Natural killer cell (primary cell): ENCODE data around the gene MSI2. TPM values are rescaled to one million over a fixed set of nuclear protein-coding genes. Genes with fewer than 3 reads are reported as not detected.

ENCODE experiments used
- ATAC-seq, 3 donors: fragments of 150-1000 bp in 2 of 3; fragments of 200-7000 bp in 1 of 3; cut with Tn5 transposase; 1 replicate in 1 of 3; 2 replicates in 2 of 3; pipeline ENCODE4 v1.10.0; 2021; ENCODE audit warnings: mild to moderate bottlenecking in 2 of 3, moderate library complexity in 2 of 3
- DNase-seq, 2 donors: peaks; one replicate each; pipeline versions ENCODE4 v3.0.0 to v3.0.0-alpha.2; 2013 to 2021; ENCODE audit warnings: mixed read lengths in 1 of 2
- H3K27ac ChIP-seq: one replicate; pipeline ENCODE4 v1.5.1; 2013; ENCODE audit warnings: mild to moderate bottlenecking, low read length
- H3K27me3 ChIP-seq: one replicate; pipeline ENCODE4 v1.6.1; 2013; ENCODE audit warnings: low read length; ENCODE audit not compliant: control insufficient read depth, insufficient read depth
- H3K36me3 ChIP-seq: one replicate; pipeline ENCODE4 v1.6.1; 2013; ENCODE audit warnings: low read length; ENCODE audit not compliant: control insufficient read depth, insufficient read depth
- H3K4me1 ChIP-seq: one replicate; pipeline ENCODE4 v1.6.1; 2013; ENCODE audit warnings: low read length; ENCODE audit not compliant: control insufficient read depth, insufficient read depth
- H3K4me3 ChIP-seq: one replicate; pipeline ENCODE4 v1.5.1; 2013; ENCODE audit warnings: low read length
- H3K9me3 ChIP-seq: one replicate; pipeline ENCODE4 v1.6.1; 2013; ENCODE audit warnings: low read length; ENCODE audit not compliant: control insufficient read depth, insufficient read depth
- H3K27ac Mint-ChIP-seq, 2 donors: one replicate each; pipeline ENCODE4 v1.8.0; 2022; ENCODE audit warnings: mild to moderate bottlenecking in 2 of 2, mixed read lengths in 2 of 2, moderate library complexity in 1 of 2
- H3K27me3 Mint-ChIP-seq, 2 donors: one replicate each; pipeline ENCODE4 v1.8.0; 2022; ENCODE audit warnings: low read depth in 2 of 2, mixed read lengths in 2 of 2
- H3K36me3 Mint-ChIP-seq: one replicate; pipeline ENCODE4 v1.8.0; 2022; ENCODE audit warnings: mixed read lengths
- H3K4me1 Mint-ChIP-seq, 2 donors: one replicate each; pipeline ENCODE4 v1.8.0; 2022; ENCODE audit warnings: mixed read lengths in 2 of 2
- H3K4me3 Mint-ChIP-seq: one replicate; pipeline ENCODE4 v1.8.0; 2022; ENCODE audit warnings: mild to moderate bottlenecking, moderate library complexity, mixed read lengths
- H3K9me3 Mint-ChIP-seq, 2 donors: one replicate each; pipeline ENCODE4 v1.8.0; 2022; ENCODE audit warnings: mixed read lengths in 2 of 2
- WGBS: methylation state at CpG from one replicate; pipeline ENCODE4 v1.1.7; 2013; ENCODE audit warnings: missing lambda C conversion rate; ENCODE audit not compliant: insufficient coverage; 5-methylcytosine and 5-hydroxymethylcytosine counted together
- intact Hi-C: fragments of 100-400 bp; cut with micrococcal nuclease; formaldehyde crosslinking; loops from one replicate; pipeline ENCODE4 v1.14.2; 2022
- total RNA-seq, 4 donors: library from RNA; stranded (reverse); fragments of 120-200 nt in 1 of 4; gene quantifications; one replicate each; pipeline versions ENCODE4 v1.2.3 to v1.2.4, GENCODE V29; 2013 to 2022
- TF ChIP-seq, protein P1 (sequence below): fragments of 200-600 bp; IDR thresholded peaks from one replicate; pipeline ENCODE4 v1.8.0; 2022; ENCODE audit warnings: antibody characterized with exemption

MSI2 gene
- total RNA-seq, 3 donors from 2014 or later (not counting 1 experiment from before 2014, with no cell fraction given), result 95.5 to 145 (median 96.8) TPM

DNA sequence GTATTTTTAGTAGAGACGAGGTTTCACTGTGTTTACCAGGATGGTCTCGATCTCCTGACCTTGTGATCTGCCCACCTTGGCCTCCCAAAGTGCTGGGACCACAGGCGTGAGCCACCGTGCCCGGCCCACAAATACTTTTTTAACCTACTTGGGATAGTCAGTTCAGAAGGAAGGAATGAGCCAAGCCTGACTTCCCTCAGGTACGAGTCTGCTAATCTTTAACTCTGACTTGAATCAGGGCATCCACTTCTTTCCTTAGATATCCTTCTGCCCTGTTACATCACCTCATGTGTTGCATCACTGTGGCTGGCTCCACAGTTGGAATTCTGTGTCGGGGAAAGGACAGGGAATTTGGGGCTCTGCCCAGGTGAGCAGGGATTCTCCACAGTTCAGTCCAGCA lies 120.8 kb downstream of the MSI2 start:
- Histone ChIP-seq H3K9me3 (no peaks in the 10 kb centered on the region), H3K36me3 (no peaks in the 10 kb centered on the region), H3K27me3 (no peaks in the 10 kb centered on the region), H3K27ac (no peak overlapping the region), H3K4me3 (no peak overlapping the region), H3K4me1 (peaks cover 6% of the 10 kb centered on the region)
- WGBS, result 98% methylated on average over 7 of the region's 7 CpGs
- Mint-ChIP-seq H3K4me1 (peaks cover 8 to 42% of the 10 kb centered on the region in 2 donors), H3K4me3 (no peak overlapping the region), H3K27ac (no peak overlapping the region), H3K9me3 (no peaks in the 10 kb centered on the region), H3K36me3 (no peaks in the 10 kb centered on the region), H3K27me3 (no peaks in the 10 kb centered on the region)
- DNase-seq, result no peak
- no peak for ATAC-seq
- TF ChIP-seq, protein P1, sequence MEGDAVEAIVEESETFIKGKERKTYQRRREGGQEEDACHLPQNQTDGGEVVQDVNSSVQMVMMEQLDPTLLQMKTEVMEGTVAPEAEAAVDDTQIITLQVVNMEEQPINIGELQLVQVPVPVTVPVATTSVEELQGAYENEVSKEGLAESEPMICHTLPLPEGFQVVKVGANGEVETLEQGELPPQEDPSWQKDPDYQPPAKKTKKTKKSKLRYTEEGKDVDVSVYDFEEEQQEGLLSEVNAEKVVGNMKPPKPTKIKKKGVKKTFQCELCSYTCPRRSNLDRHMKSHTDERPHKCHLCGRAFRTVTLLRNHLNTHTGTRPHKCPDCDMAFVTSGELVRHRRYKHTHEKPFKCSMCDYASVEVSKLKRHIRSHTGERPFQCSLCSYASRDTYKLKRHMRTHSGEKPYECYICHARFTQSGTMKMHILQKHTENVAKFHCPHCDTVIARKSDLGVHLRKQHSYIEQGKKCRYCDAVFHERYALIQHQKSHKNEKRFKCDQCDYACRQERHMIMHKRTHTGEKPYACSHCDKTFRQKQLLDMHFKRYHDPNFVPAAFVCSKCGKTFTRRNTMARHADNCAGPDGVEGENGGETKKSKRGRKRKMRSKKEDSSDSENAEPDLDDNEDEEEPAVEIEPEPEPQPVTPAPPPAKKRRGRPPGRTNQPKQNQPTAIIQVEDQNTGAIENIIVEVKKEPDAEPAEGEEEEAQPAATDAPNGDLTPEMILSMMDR, result no peak
- intact Hi-C loops, result no loop called here

DNA sequence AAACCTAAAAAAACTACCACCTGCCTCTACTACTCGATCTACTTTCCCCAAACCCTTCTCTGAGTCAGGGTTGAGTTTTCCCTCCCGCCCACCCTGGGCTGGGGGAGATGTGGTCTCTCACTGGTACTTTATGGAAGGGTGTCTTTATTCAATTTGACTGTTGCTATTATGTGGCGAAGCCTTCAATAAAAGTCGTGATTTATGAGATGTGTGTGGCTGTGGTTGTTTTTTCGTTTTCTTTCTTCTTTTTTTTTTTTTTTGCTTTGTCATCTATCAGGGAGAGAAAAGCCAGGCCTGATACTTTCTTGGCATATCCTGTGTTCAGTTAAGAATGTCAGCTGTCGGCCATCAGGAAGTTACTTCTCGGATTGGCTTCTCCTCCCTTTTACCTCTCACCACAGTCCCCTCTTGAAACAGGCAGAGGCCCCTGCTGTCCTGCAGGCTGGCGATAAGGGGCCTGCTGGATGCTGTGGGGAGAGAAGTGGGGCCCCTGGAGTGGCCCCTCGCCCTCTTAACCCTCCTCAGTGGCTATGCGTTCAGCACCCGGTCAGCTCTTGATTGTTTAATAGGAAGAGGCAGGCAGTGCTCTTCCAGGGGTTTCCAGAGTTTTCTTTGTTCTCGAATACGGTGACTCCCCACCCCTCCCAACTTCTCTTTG lies 123.0 kb downstream of the MSI2 start:
- intact Hi-C loops, result no loop called here
- peaks cover 6% of the 10 kb centered on the region for H3K4me1 ChIP-seq
- no peak overlapping the region for H3K27ac ChIP-seq
- ATAC-seq, result no peak
- no peaks in the 10 kb centered on the region for H3K27me3 ChIP-seq
- H3K27ac Mint-ChIP-seq, result no peak overlapping the region
- H3K4me3 ChIP-seq, result no peak overlapping the region
- WGBS, result 57% methylated on average over 12 of the region's 13 CpGs
- no peaks in the 10 kb centered on the region for H3K9me3 Mint-ChIP-seq
- H3K4me1 Mint-ChIP-seq, result peaks cover 8 to 46% of the 10 kb centered on the region in 2 donors
- DNase-seq, result no peak
- H3K4me3 Mint-ChIP-seq, result no peak overlapping the region
- peaks cover 4% of the 10 kb centered on the region for H3K9me3 ChIP-seq
- TF ChIP-seq, protein P1, result no peak
- no peaks in the 10 kb centered on the region for H3K36me3 ChIP-seq
- no peaks in the 10 kb centered on the region for H3K27me3 Mint-ChIP-seq
- no peaks in the 10 kb centered on the region for H3K36me3 Mint-ChIP-seq

DNA sequence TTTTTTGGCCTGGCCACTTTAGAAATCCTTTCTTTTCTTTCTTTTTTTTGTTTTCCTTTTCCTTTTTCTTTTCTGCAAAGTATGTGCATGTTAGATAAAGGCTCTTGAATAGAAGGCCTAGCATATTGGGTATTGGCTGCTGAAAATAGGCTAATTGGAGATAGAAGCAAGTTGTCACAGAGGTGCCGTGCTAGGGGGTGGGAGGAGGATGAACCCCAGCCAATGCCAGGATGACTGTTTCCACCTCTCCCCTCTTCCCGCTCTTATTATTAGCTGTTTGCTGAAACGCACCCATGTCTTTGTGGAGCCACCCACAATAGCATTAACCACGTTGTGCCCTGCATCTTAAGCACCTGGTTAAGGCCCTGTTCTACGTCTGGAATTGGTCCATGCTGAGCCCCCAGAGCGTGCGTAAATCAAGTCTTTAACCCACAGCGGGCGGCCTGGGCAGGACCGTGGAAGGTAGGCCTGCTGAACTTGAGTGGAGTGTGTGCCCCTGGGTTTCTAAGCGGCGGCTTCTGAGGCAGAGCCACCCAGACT lies 123.6 kb downstream of the MSI2 start:
- Histone ChIP-seq H3K36me3 (no peaks in the 10 kb centered on the region), H3K4me1 (peaks cover 6% of the 10 kb centered on the region), H3K27ac (no peak overlapping the region), H3K27me3 (no peaks in the 10 kb centered on the region), H3K4me3 (no peak overlapping the region), H3K9me3 (peaks cover 4% of the 10 kb centered on the region)
- intact Hi-C loops, result no loop called here
- Mint-ChIP-seq H3K27me3 (no peaks in the 10 kb centered on the region), H3K4me1 (peaks cover 13 to 43% of the 10 kb centered on the region in 2 donors), H3K36me3 (no peaks in the 10 kb centered on the region), H3K4me3 (no peak overlapping the region), H3K9me3 (peaks cover 0 to 3% of the 10 kb centered on the region in 2 donors), H3K27ac (no peak overlapping the region)
- DNase-seq (no peak), ATAC-seq (no peak)
- 78% methylated on average over 12 of the region's 12 CpGs for WGBS
- TF ChIP-seq, protein P1, result no peak
